Astrocyte of the cerebellum (primary cell): ENCODE measurements around the gene NUP107.

Experiments
- DNase-seq: peaks from one replicate; pipeline ENCODE4 v3.0.0-alpha.2; 2011; ENCODE audit warnings: low read depth
- H3K4me3 ChIP-seq: 2 replicates; pipeline ENCODE4 v1.5.1; 2011; ENCODE audit warnings: mild to moderate bottlenecking, low read depth, low read length, moderate library complexity
- CTCF ChIP-seq: IDR thresholded peaks from 2 replicates; pipeline ENCODE4 v1.5.1; 2012; ENCODE audit warnings: low read length, low read depth, moderate library complexity, mild to moderate bottlenecking; ENCODE audit errors: missing control alignments
- in situ Hi-C: cut with HindIII; loops from 2 replicates; pipeline ENCODE4 v1.10.0; 2017; ENCODE audit warnings: low sequenced_read_pairs

The NUP107 gene

GRCh38 chr12:68768431-68768939, 81.7 kb downstream of the NUP107 start:
- no peak overlapping the region for H3K4me3 ChIP-seq
- in situ Hi-C loops, result no loop called here
- no peak for DNase-seq
- no peak for TF ChIP-seq CTCF

- in situ Hi-C loops, result no loop called here
- no peak for TF ChIP-seq CTCF
Measured at GRCh38 chr12:68769941-68770340, 83.2 kb downstream of the NUP107 start.

DNA sequence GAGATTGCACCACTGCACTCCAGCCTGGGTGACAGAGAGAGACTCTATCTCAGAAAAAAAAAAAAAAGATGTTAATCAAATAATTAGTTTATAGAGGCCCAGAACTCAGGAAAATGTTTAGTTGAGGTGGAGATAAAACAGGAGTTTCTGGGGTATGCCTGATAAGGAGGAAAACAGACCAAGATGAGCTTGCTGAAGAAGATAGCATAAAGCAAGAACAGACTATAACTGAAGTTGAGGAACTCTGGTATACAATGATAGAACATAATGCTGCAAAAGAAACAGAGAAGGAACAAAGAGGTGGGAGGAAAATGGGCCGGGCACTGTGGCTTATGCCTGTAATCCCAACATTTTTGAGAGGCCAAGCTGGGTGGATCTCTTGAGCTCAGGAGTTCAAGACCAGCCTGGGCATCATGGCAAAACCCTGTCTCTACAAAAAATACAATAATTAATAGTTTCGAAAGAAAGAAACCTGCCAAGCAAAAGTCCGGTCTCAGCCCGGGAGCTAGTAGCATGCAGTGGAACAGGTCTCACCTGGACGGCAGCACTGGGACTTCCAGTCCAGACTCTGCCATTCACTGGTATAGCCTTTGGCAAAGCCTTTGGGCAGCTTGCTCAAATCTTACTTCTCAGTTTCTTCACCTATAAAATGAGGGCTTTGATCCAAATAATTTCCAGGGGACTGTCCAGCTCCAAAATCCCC, 84.6 kb downstream of the NUP107 start:
- H3K4me3 ChIP-seq, result no peak overlapping the region
- TF ChIP-seq CTCF, result no peak
- in situ Hi-C loops, result no loop called here
- no peak for DNase-seq

More at GRCh38 chr12:68769941-68770340, 83.2 kb downstream of the NUP107 start:
- H3K4me3 ChIP-seq, result no peak overlapping the region
- no peak for DNase-seq

- no peak for DNase-seq
- no peak for TF ChIP-seq CTCF
- in situ Hi-C loops, result no loop called here
- no peak overlapping the region for H3K4me3 ChIP-seq
Measured at GRCh38 chr12:68772714-68773113, 85.9 kb downstream of the NUP107 start.

DNA sequence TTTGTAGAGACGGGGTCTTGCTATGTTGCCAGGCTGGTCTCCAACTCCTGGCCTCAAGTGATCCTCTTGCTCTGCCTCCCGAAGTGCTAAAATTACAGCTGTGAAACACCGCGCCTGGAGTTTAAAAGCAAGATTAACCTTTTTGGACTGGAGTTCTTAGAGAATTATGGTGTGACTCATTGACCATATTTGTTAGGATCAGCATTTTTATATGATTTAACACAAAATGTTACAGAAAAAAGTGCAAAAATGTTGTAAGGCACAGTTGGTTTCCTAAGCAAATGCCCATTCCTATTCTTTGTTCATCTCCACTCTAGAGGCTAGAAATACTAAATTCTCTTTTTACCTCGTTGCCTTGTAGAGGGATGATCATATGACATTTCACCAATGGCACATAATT, 86.8 kb downstream of the NUP107 start:
- no peak for TF ChIP-seq CTCF
- in situ Hi-C loops, result no loop called here
- H3K4me3 ChIP-seq, result no peak overlapping the region
- no peak for DNase-seq

GRCh38 chr12:68775121-68775630, 88.4 kb downstream of the NUP107 start:
- no peak overlapping the region for H3K4me3 ChIP-seq
- TF ChIP-seq CTCF, result no peak
- DNase-seq, result no peak
- in situ Hi-C loops, result no loop called here
